HEK293T (cell line): ENCODE measurements around the gene KBTBD13.

ENCODE experiments used
- CTCF ChIA-PET: fragments of 350-600 bp; formaldehyde crosslinking; extraction: SDS; loops from one replicate; lab custom pipeline; 2021; ENCODE audit warnings: antibody characterized with exemption, inconsistent platforms; lab: Yijun Ruan, JAX
- POLR2A ChIA-PET: fragments of 350-600 bp; formaldehyde crosslinking; extraction: SDS; loops from one replicate; lab custom pipeline; 2020; ENCODE audit warnings: antibody characterized with exemption, inconsistent platforms; lab: Yijun Ruan, JAX
- DNase-seq: peaks from one replicate; pipeline ENCODE4 v3.0.0; 2012; ENCODE audit warnings: mixed read lengths; ENCODE audit errors: extremely low spot score
- ARNT ChIP-seq: fragments of 450-650 bp; IDR thresholded peaks from 2 replicates; pipeline ENCODE4 v1.6.1; 2017; ENCODE audit warnings: mild to moderate bottlenecking
- BHLHE40 ChIP-seq: fragments of 450-650 bp; IDR thresholded peaks from 2 replicates; pipeline ENCODE4 v1.6.1; 2016; ENCODE audit warnings: mild to moderate bottlenecking, moderate library complexity, borderline replicate concordance
- CTBP1 ChIP-seq: fragments of 450-650 bp; IDR thresholded peaks from 2 replicates; pipeline ENCODE4 v1.6.1; 2016; ENCODE audit warnings: borderline replicate concordance
- ELF4 ChIP-seq: fragments of 450-650 bp; IDR thresholded peaks from 2 replicates; pipeline ENCODE4 v1.6.1; 2017; ENCODE audit warnings: antibody characterized with exemption
- FOXA1 ChIP-seq: fragments of 450-650 bp; IDR thresholded peaks from 2 replicates; pipeline ENCODE4 v1.6.1; 2016; ENCODE audit warnings: mild to moderate bottlenecking
- FOXK2 ChIP-seq: fragments of 450-650 bp; IDR thresholded peaks from 2 replicates; pipeline ENCODE4 v1.6.1; 2016; ENCODE audit warnings: mild to moderate bottlenecking
- FOXM1 ChIP-seq: fragments of 450-650 bp; IDR thresholded peaks from 2 replicates; pipeline ENCODE4 v1.6.1; 2017; ENCODE audit warnings: mild to moderate bottlenecking, borderline replicate concordance
- HDGF ChIP-seq: fragments of 450-650 bp; IDR thresholded peaks from 2 replicates; pipeline ENCODE4 v1.6.1; 2017; ENCODE audit warnings: antibody characterized with exemption, borderline replicate concordance
- L3MBTL2 ChIP-seq: fragments of 450-650 bp; conservative IDR thresholded peaks from 2 replicates; pipeline ENCODE4 v1.6.1; 2016; ENCODE audit warnings: mild to moderate bottlenecking
- LEF1 ChIP-seq: fragments of 450-650 bp; IDR thresholded peaks from 2 replicates; pipeline ENCODE4 v1.6.1; 2017; ENCODE audit warnings: mild to moderate bottlenecking, borderline replicate concordance
- NFRKB ChIP-seq: fragments of 450-650 bp; IDR thresholded peaks from 2 replicates; pipeline ENCODE4 v1.6.1; 2016; ENCODE audit warnings: mild to moderate bottlenecking, moderate library complexity
- PKNOX1 ChIP-seq: fragments of 450-650 bp; IDR thresholded peaks from 2 replicates; pipeline ENCODE4 v1.6.1; 2016
- SP1 ChIP-seq: fragments of 450-650 bp; IDR thresholded peaks from 2 replicates; pipeline ENCODE4 v1.6.1; 2017
- SUZ12 ChIP-seq: fragments of 450-650 bp; IDR thresholded peaks from 2 replicates; pipeline ENCODE4 v1.6.1; 2016; ENCODE audit warnings: mild to moderate bottlenecking
- TARDBP ChIP-seq: fragments of 450-650 bp; IDR thresholded peaks from 2 replicates; pipeline ENCODE4 v1.6.1; 2016
- ZNF384 ChIP-seq: fragments of 450-650 bp; IDR thresholded peaks from 2 replicates; pipeline ENCODE4 v1.6.1; 2016

The KBTBD13 gene

GRCh38 chr15:65066635-65067316, 9.8 kb upstream of the KBTBD13 start:
- CTCF ChIA-PET = interaction anchor here (0.7 kb wide), 1 partner anchor 22 kb away, joined by 4 read pairs; no protein-coding TSS in a partner anchor
- DNase-seq = no peak
- no peak for TF ChIP-seq FOXK2
- TF ChIP-seq ARNT = no peak
- no peak for TF ChIP-seq HDGF
- no peak for TF ChIP-seq PKNOX1
- TF ChIP-seq BHLHE40 = no peak
- no peak for TF ChIP-seq FOXA1
- no peak for TF ChIP-seq NFRKB
- TF ChIP-seq TARDBP = no peak
- no peak for TF ChIP-seq SUZ12
- no peak for TF ChIP-seq LEF1
- no peak for TF ChIP-seq CTBP1
- TF ChIP-seq ELF4 = no peak
- TF ChIP-seq SP1 = no peak
- no peak for TF ChIP-seq FOXM1
- TF ChIP-seq ZNF384 = no peak
- POLR2A ChIA-PET = no interaction called here

- ChIA-PET POLR2A (no interaction called here), CTCF (no interaction called here)
- no peak for DNase-seq
- TF ChIP-seq FOXA1 (no peak), SP1 (no peak), ARNT (no peak), CTBP1 (no peak)
Measured at GRCh38 chr15:65067317-65067644, 9.3 kb upstream of the KBTBD13 start.

GRCh38 chr15:65067645-65068402, 8.7 kb upstream of the KBTBD13 start, which contains the start of gene RASL12:
TSS of gene RASL12 (minus strand) at chr15:65067991. CDS start at chr15:65067835, 156 bp downstream.
- ChIA-PET CTCF (no interaction called here), POLR2A (no interaction called here)
- no peak for DNase-seq
- no peak for TF ChIP-seq LEF1
- no peak for TF ChIP-seq L3MBTL2
- TF ChIP-seq TARDBP = no peak
- no peak for TF ChIP-seq HDGF
- TF ChIP-seq ARNT = no peak
- no peak for TF ChIP-seq ELF4
- no peak for TF ChIP-seq SUZ12
- TF ChIP-seq PKNOX1 = no peak
- no peak for TF ChIP-seq FOXA1
- TF ChIP-seq ZNF384 = no peak
- TF ChIP-seq BHLHE40 = no peak
- TF ChIP-seq FOXM1 = no peak
- no peak for TF ChIP-seq CTBP1
- no peak for TF ChIP-seq NFRKB

- TF ChIP-seq FOXA1 (no peak), LEF1 (no peak), BHLHE40 (no peak), ELF4 (no peak), SUZ12 (no peak), SP1 (no peak), TARDBP (no peak), PKNOX1 (no peak), NFRKB (no peak), CTBP1 (no peak), L3MBTL2 (no peak)
- DNase-seq = no peak
- ChIA-PET CTCF (no interaction called here), POLR2A (no interaction called here)
Measured at GRCh38 chr15:65068403-65068788, 8.2 kb upstream of the KBTBD13 start.

GRCh38 chr15:65069179-65069578, 7.4 kb upstream of the KBTBD13 start:
- TF ChIP-seq FOXK2 (no peak), ZNF384 (no peak), NFRKB (no peak), ARNT (no peak), L3MBTL2 (no peak), PKNOX1 (no peak), SUZ12 (no peak), ELF4 (no peak), SP1 (no peak), LEF1 (no peak), FOXA1 (no peak), FOXM1 (no peak), BHLHE40 (no peak), TARDBP (no peak), HDGF (no peak), CTBP1 (no peak)
- DNase-seq = no peak
- POLR2A ChIA-PET = interaction anchor here (0.9 to 1.6 kb wide), 2 partner anchors 9 to 235 kb away, joined by 3 to 4 read pairs; partner anchors contain the start of gene RNU5B-1
- CTCF ChIA-PET = no interaction called here
